Body of pancreas (tissue), 4 donors: ENCODE results near the gene PRX.

ENCODE experiments used
- POLR2A ChIP-seq, 3 donors: fragments of 450-650 bp; IDR thresholded peaks; one replicate each; pipeline ENCODE4 v1.6.1; 2016; ENCODE audit warnings: antibody characterized with exemption in 3 of 3, mild to moderate bottlenecking in 2 of 3
- TF ChIP-seq, protein P1 (sequence below), 7 experiments: fragments of 450-650 bp in 4 of 7; fragments of 200-600 bp in 3 of 7; sonication (generic) in 3 of 7; IDR thresholded peaks; one replicate each; pipeline ENCODE4 v1.5.1; 2016 to 2019; ENCODE audit warnings: antibody characterized with exemption in 7 of 7

GRCh38 chr19:40348961-40349507, 64.1 kb downstream of the PRX start:
- TF ChIP-seq, protein P1, sequence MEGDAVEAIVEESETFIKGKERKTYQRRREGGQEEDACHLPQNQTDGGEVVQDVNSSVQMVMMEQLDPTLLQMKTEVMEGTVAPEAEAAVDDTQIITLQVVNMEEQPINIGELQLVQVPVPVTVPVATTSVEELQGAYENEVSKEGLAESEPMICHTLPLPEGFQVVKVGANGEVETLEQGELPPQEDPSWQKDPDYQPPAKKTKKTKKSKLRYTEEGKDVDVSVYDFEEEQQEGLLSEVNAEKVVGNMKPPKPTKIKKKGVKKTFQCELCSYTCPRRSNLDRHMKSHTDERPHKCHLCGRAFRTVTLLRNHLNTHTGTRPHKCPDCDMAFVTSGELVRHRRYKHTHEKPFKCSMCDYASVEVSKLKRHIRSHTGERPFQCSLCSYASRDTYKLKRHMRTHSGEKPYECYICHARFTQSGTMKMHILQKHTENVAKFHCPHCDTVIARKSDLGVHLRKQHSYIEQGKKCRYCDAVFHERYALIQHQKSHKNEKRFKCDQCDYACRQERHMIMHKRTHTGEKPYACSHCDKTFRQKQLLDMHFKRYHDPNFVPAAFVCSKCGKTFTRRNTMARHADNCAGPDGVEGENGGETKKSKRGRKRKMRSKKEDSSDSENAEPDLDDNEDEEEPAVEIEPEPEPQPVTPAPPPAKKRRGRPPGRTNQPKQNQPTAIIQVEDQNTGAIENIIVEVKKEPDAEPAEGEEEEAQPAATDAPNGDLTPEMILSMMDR (IDR thresholded peaks at IDR 0.05), result no peak
- no peak for TF ChIP-seq POLR2A (IDR thresholded peaks at IDR 0.05)
